H9 (cell line): Measurements from ENCODE around the gene C22orf23. TPM values are rescaled to one million over a fixed set of nuclear protein-coding genes. Genes with fewer than 3 reads are reported as not detected.
"Not testable (repeated sequence)": the region's sequence is repeated elsewhere in the genome, so short reads cannot be mapped to it uniquely, and the experiment has no call there.

Experiments
- DNase-seq: peaks from one replicate; pipeline ENCODE4 v3.0.0-alpha.2; 2017
- H2AFZ ChIP-seq: one replicate; pipeline ENCODE4 v1.6.1; 2013; ENCODE audit warnings: mild to moderate bottlenecking, low read length, control low read depth, moderate library complexity
- H2AK5ac ChIP-seq: 2 replicates; pipeline ENCODE4 v1.6.1; 2013; ENCODE audit warnings: low read length, control low read depth, mixed read lengths; ENCODE audit not compliant: insufficient read length
- H2BK120ac ChIP-seq: one replicate; pipeline ENCODE4 v1.6.1; 2013; ENCODE audit warnings: low read depth, mild to moderate bottlenecking, low read length, control low read depth, inconsistent platforms; ENCODE audit not compliant: poor library complexity, severe bottlenecking
- H2BK12ac ChIP-seq: 2 replicates; pipeline ENCODE4 v1.6.1; 2013; ENCODE audit warnings: low read length, control low read depth, mixed read lengths, low read depth; ENCODE audit not compliant: insufficient read length
- H2BK15ac ChIP-seq: 2 replicates; pipeline ENCODE4 v1.6.1; 2013; ENCODE audit warnings: low read depth, low read length, control low read depth
- H2BK20ac ChIP-seq: one replicate; pipeline ENCODE4 v1.6.1; 2013; ENCODE audit warnings: low read depth, mild to moderate bottlenecking, low read length, control low read depth, inconsistent platforms; ENCODE audit not compliant: poor library complexity, severe bottlenecking
- H2BK5ac ChIP-seq: 2 replicates; pipeline ENCODE4 v1.6.1; 2013; ENCODE audit warnings: low read length, control low read depth, mixed read lengths; ENCODE audit not compliant: insufficient read length
- H3K14ac ChIP-seq: 2 replicates; pipeline ENCODE4 v1.6.1; 2013; ENCODE audit warnings: low read length, control low read depth; ENCODE audit not compliant: insufficient read depth
- H3K18ac ChIP-seq: 2 replicates; pipeline ENCODE4 v1.6.1; 2013; ENCODE audit warnings: low read depth, mild to moderate bottlenecking, mixed read lengths, low read length, control low read depth; ENCODE audit not compliant: insufficient read length
- H3K23ac ChIP-seq: 2 replicates; pipeline ENCODE4 v1.6.1; 2013; ENCODE audit warnings: low read length, control low read depth, mixed read lengths, low read depth; ENCODE audit not compliant: insufficient read length
- H3K23me2 ChIP-seq: 2 replicates; pipeline ENCODE4 v1.6.1; 2013; ENCODE audit warnings: low read depth, mild to moderate bottlenecking, mixed read lengths, low read length, control low read depth; ENCODE audit not compliant: insufficient read length, poor library complexity, severe bottlenecking
- H3K27ac ChIP-seq: 2 replicates; pipeline ENCODE4 v1.5.1; 2013; ENCODE audit warnings: low read length, control low read depth, mixed read lengths, low read depth; ENCODE audit not compliant: insufficient read length
- H3K27me3 ChIP-seq: 2 replicates; pipeline ENCODE4 v1.6.1; 2013; ENCODE audit warnings: low read length, control low read depth, inconsistent platforms; ENCODE audit not compliant: insufficient read depth
- H3K4ac ChIP-seq: 2 replicates; pipeline ENCODE4 v1.6.1; 2013; ENCODE audit warnings: low read depth, mild to moderate bottlenecking, control low read depth, inconsistent platforms, low read length, moderate library complexity
- H3K4me1 ChIP-seq: 2 replicates; pipeline ENCODE4 v1.6.1; 2013; ENCODE audit warnings: low read length, control low read depth, inconsistent platforms; ENCODE audit not compliant: insufficient read depth
- H3K4me2 ChIP-seq: 2 replicates; pipeline ENCODE4 v1.6.1; 2013; ENCODE audit warnings: low read length, control low read depth, mixed read lengths; ENCODE audit not compliant: insufficient read length, insufficient read depth
- H3K56ac ChIP-seq: 2 replicates; pipeline ENCODE4 v1.6.1; 2013; ENCODE audit warnings: low read depth, mild to moderate bottlenecking, mixed read lengths, low read length, control low read depth; ENCODE audit not compliant: insufficient read length
- H3K79me1 ChIP-seq: 2 replicates; pipeline ENCODE4 v1.6.1; 2013; ENCODE audit warnings: low read depth, mild to moderate bottlenecking, moderate library complexity, low read length, control low read depth, inconsistent platforms; ENCODE audit not compliant: insufficient read depth, poor library complexity, severe bottlenecking
- H3K79me2 ChIP-seq: 2 replicates; pipeline ENCODE4 v1.6.1; 2013; ENCODE audit warnings: low read length, control low read depth, inconsistent platforms; ENCODE audit not compliant: insufficient read depth
- H3K9ac ChIP-seq: 2 replicates; pipeline ENCODE4 v1.6.1; 2013; ENCODE audit warnings: low read length, control low read depth, mixed read lengths; ENCODE audit not compliant: insufficient read length; ENCODE audit errors: extremely low read depth
- H3K9me3 ChIP-seq: one replicate; pipeline ENCODE4 v1.6.1; 2013; ENCODE audit warnings: low read depth, low read length, inconsistent platforms; ENCODE audit not compliant: control insufficient read depth
- H3T11ph ChIP-seq: one replicate; pipeline ENCODE4 v1.6.1; 2013; ENCODE audit warnings: mild to moderate bottlenecking, low read length, control low read depth, inconsistent platforms
- H4K20me1 ChIP-seq: one replicate; pipeline ENCODE4 v1.6.1; 2013; ENCODE audit not compliant: control insufficient read depth, insufficient read length, insufficient read depth
- H4K5ac ChIP-seq: 2 replicates; pipeline ENCODE4 v1.6.1; 2013; ENCODE audit warnings: low read depth, mild to moderate bottlenecking, mixed read lengths, low read length, control low read depth; ENCODE audit not compliant: insufficient read length
- H4K8ac ChIP-seq: replicated peaks from 2 replicates; pipeline ENCODE4 v1.6.1; 2013; ENCODE audit warnings: low read length, control low read depth, mixed read lengths, low read depth; ENCODE audit not compliant: insufficient read length
- H4K91ac ChIP-seq: 2 replicates; pipeline ENCODE4 v1.6.1; 2013; ENCODE audit warnings: low read depth, mild to moderate bottlenecking, moderate library complexity, mixed read lengths, low read length, control low read depth; ENCODE audit not compliant: insufficient read length
- H3K27ac Mint-ChIP-seq, 3 experiments: 2 replicates in 2 of 3; 3 replicates in 1 of 3; pipeline ENCODE4 v1.8.0; 2020 to 2021; ENCODE audit warnings: mixed read lengths in 3 of 3, mild to moderate bottlenecking in 1 of 3, moderate library complexity in 1 of 3
- H3K27me3 Mint-ChIP-seq: 2 replicates; pipeline ENCODE4 v1.8.0; 2021; ENCODE audit warnings: low read depth, mild to moderate bottlenecking, moderate library complexity, mixed read lengths
- H3K36me3 Mint-ChIP-seq, 3 experiments: 2 replicates in 2 of 3; 3 replicates in 1 of 3; pipeline ENCODE4 v1.8.0; 2020 to 2021; ENCODE audit warnings: low read depth in 3 of 3, mixed read lengths in 3 of 3; ENCODE audit not compliant: insufficient read depth in 1 of 3
- H3K4me1 Mint-ChIP-seq, 2 experiments: 2 replicates each; pipeline ENCODE4 v1.8.0; 2020; ENCODE audit warnings: mixed read lengths in 2 of 2
- H3K4me3 Mint-ChIP-seq, 2 experiments: 2 replicates in 1 of 2; 3 replicates in 1 of 2; pipeline ENCODE4 v1.8.0; 2020 to 2021; ENCODE audit warnings: mild to moderate bottlenecking in 2 of 2, mixed read lengths in 2 of 2, moderate library complexity in 1 of 2
- H3K9me3 Mint-ChIP-seq, 2 experiments: 2 replicates in 1 of 2; 3 replicates in 1 of 2; pipeline ENCODE4 v1.8.0; 2020; ENCODE audit warnings: mild to moderate bottlenecking in 2 of 2, mixed read lengths in 2 of 2, moderate library complexity in 1 of 2
- WGBS: extraction: QIAGEN DNeasy Blood & Tissue Kit; methylation state at CpG from one replicate; pipeline ENCODE4 v1.1.7; 2013; ENCODE audit warnings: missing lambda C conversion rate, low lambda C conversion rate, mixed read lengths; ENCODE audit not compliant: insufficient read length; ENCODE audit errors: extremely low coverage; 5-methylcytosine and 5-hydroxymethylcytosine counted together
- total RNA-seq: library from RNA; stranded (reverse); gene quantifications from 2 replicates; pipeline ENCODE4 v1.2.1, GENCODE V29; 2021
- TF ChIP-seq, protein P1 (sequence below): fragments of 200-600 bp; sonication (generic); conservative IDR thresholded peaks from 3 replicates; pipeline ENCODE4 v1.8.0; 2021; ENCODE audit warnings: antibody characterized with exemption, mild to moderate bottlenecking

Gene C22orf23
- total RNA-seq, 1 experiment from 2014 or later: 0.57 TPM

DNA sequence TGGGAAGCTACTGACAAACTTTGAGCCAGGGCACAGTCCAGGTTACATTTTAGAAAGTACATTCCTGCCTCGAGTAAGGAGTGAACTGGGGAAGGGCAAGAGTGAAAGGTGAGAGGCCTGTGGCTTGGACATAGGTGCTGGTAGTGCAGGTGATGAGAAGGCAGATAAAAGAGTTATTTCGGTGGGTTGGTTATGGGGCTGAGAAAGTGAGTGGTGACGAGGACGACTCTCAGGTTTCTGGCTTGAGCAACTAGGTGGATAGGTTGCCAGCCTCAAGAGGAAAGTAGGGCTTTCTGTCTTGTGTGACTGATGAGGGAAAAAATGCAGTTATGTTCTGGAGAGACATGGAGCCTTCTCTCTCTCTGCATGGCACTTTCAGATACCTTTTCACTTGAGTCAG lies 3.8 kb upstream of the C22orf23 start:
- no peak for DNase-seq
- H3K56ac ChIP-seq: no peak overlapping the region
- peaks cover 40 to 61% (median 53%) of the 10 kb centered on the region in 3 experiments for H3K36me3 Mint-ChIP-seq
- H3K27ac ChIP-seq: no peak overlapping the region
- no peak overlapping the region for H3K9ac ChIP-seq
- no peak overlapping the region for H2BK12ac ChIP-seq
- H3K9me3 ChIP-seq: no peaks in the 10 kb centered on the region
- H3K27me3 Mint-ChIP-seq: peaks cover 2% of the 10 kb centered on the region
- H3K4me2 ChIP-seq: no peak overlapping the region
- H2AK5ac ChIP-seq: no peak overlapping the region
- peaks cover 6% of the 10 kb centered on the region; the same call in 1 of the 2 replicates for H3K79me2 ChIP-seq
- 100% methylated on average over 1 of the region's 4 CpGs for WGBS
- no peak overlapping the region for H3K4me3 Mint-ChIP-seq
- peaks cover 13% of the 10 kb centered on the region for H3K23me2 ChIP-seq
- no peaks in the 10 kb centered on the region for H4K20me1 ChIP-seq
- H3K14ac ChIP-seq: no peak overlapping the region
- no peak overlapping the region for H2BK5ac ChIP-seq
- TF ChIP-seq, protein P1, sequence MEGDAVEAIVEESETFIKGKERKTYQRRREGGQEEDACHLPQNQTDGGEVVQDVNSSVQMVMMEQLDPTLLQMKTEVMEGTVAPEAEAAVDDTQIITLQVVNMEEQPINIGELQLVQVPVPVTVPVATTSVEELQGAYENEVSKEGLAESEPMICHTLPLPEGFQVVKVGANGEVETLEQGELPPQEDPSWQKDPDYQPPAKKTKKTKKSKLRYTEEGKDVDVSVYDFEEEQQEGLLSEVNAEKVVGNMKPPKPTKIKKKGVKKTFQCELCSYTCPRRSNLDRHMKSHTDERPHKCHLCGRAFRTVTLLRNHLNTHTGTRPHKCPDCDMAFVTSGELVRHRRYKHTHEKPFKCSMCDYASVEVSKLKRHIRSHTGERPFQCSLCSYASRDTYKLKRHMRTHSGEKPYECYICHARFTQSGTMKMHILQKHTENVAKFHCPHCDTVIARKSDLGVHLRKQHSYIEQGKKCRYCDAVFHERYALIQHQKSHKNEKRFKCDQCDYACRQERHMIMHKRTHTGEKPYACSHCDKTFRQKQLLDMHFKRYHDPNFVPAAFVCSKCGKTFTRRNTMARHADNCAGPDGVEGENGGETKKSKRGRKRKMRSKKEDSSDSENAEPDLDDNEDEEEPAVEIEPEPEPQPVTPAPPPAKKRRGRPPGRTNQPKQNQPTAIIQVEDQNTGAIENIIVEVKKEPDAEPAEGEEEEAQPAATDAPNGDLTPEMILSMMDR: no peak
- peaks cover 7% of the 10 kb centered on the region for H3K79me1 ChIP-seq
- H3T11ph ChIP-seq: no peak overlapping the region
- no peaks in the 10 kb centered on the region for H3K27me3 ChIP-seq
- H3K18ac ChIP-seq: no peak overlapping the region
- H3K27ac Mint-ChIP-seq: no peak overlapping the region
- no peak overlapping the region for H2BK120ac ChIP-seq
- no peak overlapping the region for H2BK20ac ChIP-seq
- peaks cover 15 to 16% of the 10 kb centered on the region in 2 experiments for H3K4me1 Mint-ChIP-seq
- no peaks in the 10 kb centered on the region for H3K9me3 Mint-ChIP-seq
- no peak overlapping the region for H3K23ac ChIP-seq
- H4K5ac ChIP-seq: no peak overlapping the region
- no peak overlapping the region for H4K91ac ChIP-seq
- H4K8ac ChIP-seq: no peak overlapping the region
- no peak overlapping the region for H2BK15ac ChIP-seq
- H3K4me1 ChIP-seq: no peaks in the 10 kb centered on the region
- H3K4ac ChIP-seq: no peak overlapping the region
- no peak overlapping the region for H2AFZ ChIP-seq

DNA sequence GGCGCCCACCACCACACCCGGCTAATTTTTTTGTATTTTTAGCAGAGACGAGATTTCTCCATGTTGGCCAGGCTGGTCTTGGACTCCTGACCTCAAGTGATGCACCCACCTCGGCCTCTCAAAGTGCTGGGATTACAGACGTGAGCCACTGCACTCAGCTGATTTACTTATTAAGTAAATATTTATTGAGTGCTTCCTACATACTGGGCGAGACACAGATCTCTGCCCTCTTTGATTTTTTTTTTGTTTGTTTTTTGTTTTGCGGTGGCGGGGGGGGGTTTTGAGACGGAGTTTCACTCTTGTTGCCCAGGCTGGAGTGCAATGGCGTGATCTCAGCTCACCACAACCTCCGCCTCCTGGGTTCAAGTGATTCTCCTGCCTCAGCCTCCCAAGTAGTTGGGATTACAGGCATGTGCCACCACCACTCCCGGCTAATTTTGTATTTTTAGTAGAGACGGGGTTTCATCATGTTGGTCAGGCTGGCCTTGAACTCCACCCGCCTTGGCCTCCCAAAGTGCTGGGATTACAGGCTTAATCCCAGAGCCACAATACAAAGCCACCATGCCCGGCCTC lies 2.5 kb upstream of the C22orf23 start:
- H2BK5ac ChIP-seq, H3K4ac ChIP-seq, H3K23ac ChIP-seq, H3K9me3 ChIP-seq, H3K18ac ChIP-seq, H3K4me1 ChIP-seq, H2BK20ac ChIP-seq, H2AFZ ChIP-seq, H2AK5ac ChIP-seq, H4K91ac ChIP-seq, H2BK120ac ChIP-seq, H2BK12ac ChIP-seq, H2BK15ac ChIP-seq, H3K56ac ChIP-seq, H3K4me2 ChIP-seq, H3K79me2 ChIP-seq, H3K27me3 ChIP-seq, H3K4me3 Mint-ChIP-seq, H3K79me1 ChIP-seq, H3K27me3 Mint-ChIP-seq, H4K20me1 ChIP-seq, H4K8ac ChIP-seq, H4K5ac ChIP-seq, DNase-seq, H3K27ac ChIP-seq, H3T11ph ChIP-seq, H3K9me3 Mint-ChIP-seq, H3K27ac Mint-ChIP-seq, H3K14ac ChIP-seq, H3K9ac ChIP-seq: not testable (repeated sequence)
- H3K36me3 Mint-ChIP-seq: peaks cover 27 to 47% (median 40%) of the 10 kb centered on the region in 3 experiments
- peaks cover 13% of the 10 kb centered on the region for H3K23me2 ChIP-seq
- WGBS: no CpG with 5 or more reads among the region's 15 CpGs
- H3K4me1 Mint-ChIP-seq: peaks cover 19 to 23% of the 10 kb centered on the region in 2 experiments
